Stromal cell of bone marrow (primary cell): ENCODE data around the gene HLA-F.

ENCODE experiments used
- DNase-seq: peaks from one replicate; pipeline ENCODE4 v3.0.0-alpha.2; 2012; ENCODE audit warnings: low read depth

The HLA-F gene

GRCh38 chr6:29763491-29764289 lies 40.5 kb downstream of the HLA-F start:
- peak; percentile 86 for DNase-seq

- peak; percentile 47 for DNase-seq
These were observed 41.4 kb downstream of the HLA-F start for GRCh38 chr6:29764422-29765196.

- DNase-seq: no peak
These were observed 46.1 kb downstream of the HLA-F start for GRCh38 chr6:29769336-29769735.

- DNase-seq: no peak
These were observed 47.1 kb downstream of the HLA-F start for GRCh38 chr6:29770306-29770705.

- DNase-seq: no peak
These were observed 53.5 kb downstream of the HLA-F start for GRCh38 chr6:29776684-29777083.
